ENCODE measurements around the gene ELP1.

GRCh38 chr9:108869092-108869725 is 64.7 kb downstream of the ELP1 start:
- TF ChIP-seq EZH2 (IDR thresholded peaks at IDR 0.05; ENCODE audit: low read length) (no peak), CTCF (optimal IDR thresholded peaks at IDR 0.05 in 1 of 3, IDR thresholded peaks at IDR 0.05 in 1 of 3, conservative IDR thresholded peaks at IDR 0.05 in 1 of 3; ENCODE audit: extremely low read depth in 1 of 3, insufficient read depth in 2 of 3, low read length in 3 of 3) (no peak)
